SK-N-SH (cell line): ENCODE measurements around the gene ENSA. TPM values are rescaled to one million over a fixed set of nuclear protein-coding genes. Genes with fewer than 3 reads are reported as not detected.

ENCODE experiments used
- CTCF ChIA-PET: fragments of 300-600, 350-600 bp; formaldehyde crosslinking; extraction: SDS; loops from one replicate; lab custom pipeline; 2021; lab: Yijun Ruan, JAX
- POLR2A ChIA-PET: fragments of 350-600 bp; sonication (Branson Sonifier 250); formaldehyde crosslinking; extraction: SDS; loops from one replicate; lab custom pipeline; 2020; ENCODE audit warnings: antibody characterized with exemption, inconsistent platforms; lab: Yijun Ruan, JAX
- DNase-seq: peaks from one replicate; pipeline ENCODE4 v3.0.0; 2012
- H2AFZ ChIP-seq: fragments of 200-600 bp; sonication (generic); 2 replicates; pipeline ENCODE4 v1.8.1; 2016; ENCODE audit warnings: antibody characterized with exemption, mild to moderate bottlenecking, low read depth
- H3F3A ChIP-seq: fragments of 200-600 bp; sonication (generic); replicated peaks from 2 replicates; pipeline ENCODE3; 2016; ENCODE audit warnings: antibody characterized with exemption, mild to moderate bottlenecking; ENCODE audit not compliant: insufficient read depth
- H3K27ac ChIP-seq, 2 experiments: fragments of 200-500 bp in 1 of 2; fragments of 200-600 bp in 1 of 2; sonication (Bioruptor generic) in 1 of 2; sonication (generic), shearing (Covaris generic) in 1 of 2; 2 replicates each; pipeline versions ENCODE4 v1.5.1 to v1.6.1; 2014 to 2016; ENCODE audit warnings: low read depth in 2 of 2, inconsistent platforms in 1 of 2, low read length in 1 of 2, mild to moderate bottlenecking in 1 of 2, mixed read lengths in 1 of 2
- H3K27me3 ChIP-seq: fragments of 200-600 bp; sonication (generic), shearing (Covaris generic); 2 replicates; pipeline ENCODE4 v1.6.1; 2016; ENCODE audit warnings: mixed run types; ENCODE audit not compliant: insufficient read depth
- H3K36me3 ChIP-seq, 2 experiments: fragments of 200-500 bp in 1 of 2; fragments of 200-600 bp in 1 of 2; sonication (Bioruptor generic) in 1 of 2; sonication (generic) in 1 of 2; replicated peaks in 1 of 2; 2 replicates each; pipeline versions ENCODE3 to v1.5.1; 2014 to 2016; ENCODE audit warnings: low read length in 1 of 2, mild to moderate bottlenecking in 1 of 2; ENCODE audit not compliant: insufficient read depth in 2 of 2, control insufficient read depth in 1 of 2
- H3K4me1 ChIP-seq, 2 experiments: fragments of 200-500 bp in 1 of 2; fragments of 200-600 bp in 1 of 2; sonication (Bioruptor generic) in 1 of 2; sonication (generic), shearing (Covaris generic) in 1 of 2; 2 replicates each; pipeline versions ENCODE4 v1.5.1 to v1.6.1; 2014 to 2016; ENCODE audit warnings: low read depth in 1 of 2, low read length in 1 of 2, mixed run types in 1 of 2; ENCODE audit not compliant: insufficient read depth in 2 of 2, control insufficient read depth in 1 of 2
- H3K4me2 ChIP-seq: fragments of 200-600 bp; sonication (generic), shearing (Covaris generic); 2 replicates; pipeline ENCODE4 v1.6.1; 2017; ENCODE audit warnings: mixed run types
- H3K4me3 ChIP-seq, 2 experiments: fragments of 200-500 bp in 1 of 2; fragments of 200-600 bp in 1 of 2; sonication (Bioruptor generic) in 1 of 2; sonication (generic), shearing (Covaris generic) in 1 of 2; 2 replicates each; pipeline versions ENCODE4 v1.5.1 to v1.8.1; 2014 to 2016; ENCODE audit warnings: low read depth in 2 of 2, inconsistent platforms in 1 of 2, low read length in 1 of 2, mild to moderate bottlenecking in 1 of 2, mixed read lengths in 1 of 2, moderate library complexity in 1 of 2
- H3K79me2 ChIP-seq: fragments of 200-600 bp; sonication (generic); 2 replicates; pipeline ENCODE4 v1.8.1; 2017; ENCODE audit warnings: mild to moderate bottlenecking; ENCODE audit not compliant: insufficient read depth
- H3K9ac ChIP-seq: fragments of 200-600 bp; sonication (generic); 2 replicates; pipeline ENCODE4 v1.6.1; 2017; ENCODE audit warnings: mixed run types
- H3K9me2 ChIP-seq: fragments of 200-600 bp; sonication (generic); 2 replicates; pipeline ENCODE4 v1.6.1; 2017; ENCODE audit warnings: mixed run types
- H3K9me3 ChIP-seq: fragments of 200-600 bp; sonication (generic); 2 replicates; pipeline ENCODE4 v1.6.1; 2017; ENCODE audit warnings: mixed run types, mild to moderate bottlenecking, moderate library complexity
- H4K20me1 ChIP-seq: fragments of 200-600 bp; sonication (generic); 2 replicates; pipeline ENCODE4 v1.6.1; 2017; ENCODE audit warnings: mild to moderate bottlenecking, mixed run types; ENCODE audit not compliant: insufficient read depth
- CTCF ChIP-seq: fragments of 200-600 bp; sonication (generic); IDR thresholded peaks from 2 replicates; pipeline ENCODE4 v1.6.1; 2017; ENCODE audit warnings: antibody characterized with exemption, mild to moderate bottlenecking, moderate library complexity
- EP300 ChIP-seq, 2 experiments: IDR thresholded peaks; 2 replicates each; pipeline versions ENCODE4 v1.4.0 to v1.6.1; 2012; ENCODE audit warnings: borderline replicate concordance in 1 of 2, low read depth in 1 of 2, low read length in 1 of 2
- FOSL2 ChIP-seq: IDR thresholded peaks from 2 replicates; pipeline ENCODE4 v1.4.0; 2012; ENCODE audit warnings: low read depth, mild to moderate bottlenecking, moderate library complexity, borderline replicate concordance
- GABPA ChIP-seq: IDR thresholded peaks from 2 replicates; pipeline ENCODE4 v1.4.0; 2012; ENCODE audit warnings: low read depth, mild to moderate bottlenecking
- MEF2A ChIP-seq: IDR thresholded peaks from 2 replicates; pipeline ENCODE4 v1.4.0; 2012; ENCODE audit warnings: low read depth, borderline replicate concordance
- NRF1 ChIP-seq: IDR thresholded peaks from 2 replicates; pipeline ENCODE4 v1.6.1; 2012; ENCODE audit warnings: low read depth, mild to moderate bottlenecking, low read length
- RCOR1 ChIP-seq: fragments of 150-350 bp; IDR thresholded peaks from 2 replicates; pipeline ENCODE4 v1.6.1; 2017; ENCODE audit warnings: antibody characterized with exemption, low read length
- RFX5 ChIP-seq: IDR thresholded peaks from 2 replicates; pipeline ENCODE4 v1.6.1; 2012; ENCODE audit warnings: mild to moderate bottlenecking, improper control_type of control experiment, low read length
- TAF1 ChIP-seq: IDR thresholded peaks from 2 replicates; pipeline ENCODE4 v1.6.1; 2012; ENCODE audit warnings: low read depth, mild to moderate bottlenecking, low read length, moderate library complexity, borderline replicate concordance
- WGBS: methylation state at CpG from one replicate; pipeline ENCODE4 v1.1.6; 2017; ENCODE audit warnings: low lambda C conversion rate; 5-methylcytosine and 5-hydroxymethylcytosine counted together
- polyA plus RNA-seq, 3 experiments: library from polyadenylated mRNA; depleted of rRNA; stranded (reverse); fragments of >200 nt; gene quantifications; 2 replicates each; pipeline ENCODE4 v1.2.3, GENCODE V29; 2012
- TF ChIP-seq, protein P1 (sequence below): IDR thresholded peaks from 2 replicates; pipeline ENCODE4 v1.4.0; 2012; ENCODE audit warnings: low read depth, borderline replicate concordance

Gene ENSA
- polyA plus RNA-seq, 1 of the 3 experiments (the other 2 are of a cell fraction) = 56.3 TPM

DNA sequence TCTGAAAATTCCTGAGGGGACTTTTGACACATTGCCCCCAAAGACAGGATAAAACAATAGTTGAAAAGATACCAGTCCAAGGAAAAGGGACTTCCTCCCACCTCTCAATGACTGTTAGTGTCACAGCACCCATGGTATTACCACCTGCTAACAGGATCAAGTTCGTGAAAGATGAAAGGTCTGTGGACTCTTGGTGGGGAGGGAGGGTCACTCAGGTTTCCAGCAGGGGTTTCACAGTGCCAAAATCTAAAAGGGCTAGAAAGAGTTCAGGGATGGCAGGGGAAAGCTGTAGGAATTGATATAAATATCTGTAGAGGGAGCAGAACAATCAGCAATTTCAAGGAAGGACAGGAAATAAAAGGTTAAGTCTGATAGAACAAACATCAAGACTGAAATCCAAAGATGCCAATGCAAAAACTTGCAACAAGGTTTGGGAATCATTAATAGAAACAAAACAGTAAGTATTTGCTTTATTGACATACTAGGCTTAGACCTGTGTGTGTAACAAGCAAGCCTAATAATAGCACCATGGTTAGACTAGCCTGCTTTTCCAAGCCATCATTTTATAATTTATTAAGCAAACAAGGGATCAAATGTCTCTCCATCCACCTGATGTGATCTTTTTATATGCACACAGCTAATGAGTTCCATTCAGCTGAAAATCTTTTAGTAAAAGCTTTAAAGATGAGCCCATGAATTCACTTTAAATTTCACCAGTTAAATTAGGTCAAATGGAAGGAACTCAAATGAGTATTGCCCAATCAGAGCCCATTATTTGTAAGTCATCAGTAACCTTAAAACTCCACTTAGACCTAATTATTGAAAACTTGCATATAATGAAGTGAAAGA is 53.7 kb downstream of the ENSA start:
- H3K4me1 ChIP-seq = peaks cover 15 to 28% of the 10 kb centered on the region in 2 experiments; a peak in 3 of 4 replicates
- POLR2A ChIA-PET = interaction anchor here (7.0 kb wide), 1 partner anchor 11 kb away, joined by 149 read pairs; no protein-coding TSS in a partner anchor
- H3K4me2 ChIP-seq = peak overlapping the region; percentile 89
- H3K4me3 ChIP-seq = peak overlapping the region; percentile 95 to 98
- CTCF ChIA-PET = interaction anchor here (1.0 to 13.4 kb wide), 3 partner anchors 14 to 199 kb away, joined by 3 to 142 read pairs (median 4); no protein-coding TSS in a partner anchor
- peaks cover 83% of the 10 kb centered on the region for H4K20me1 ChIP-seq
- WGBS = 7% methylated on average over 1 of the region's 1 CpG
- TF ChIP-seq EP300 (IDR thresholded peaks at IDR 0.05; ENCODE audit: borderline replicate concordance in 1 of 2, low read depth in 1 of 2, low read length in 1 of 2) (no peak), TAF1 (no peak), RCOR1 (no peak), FOSL2 (no peak)
- TF ChIP-seq, all 33 proteins: peak for 0
- peaks cover 58 to 81% of the 10 kb centered on the region in 2 experiments for H3K36me3 ChIP-seq
- H3K27me3 ChIP-seq = no peaks in the 10 kb centered on the region
- H3K27ac ChIP-seq = peak overlapping the region; percentile 29 to 100; a peak in 3 of 4 replicates
- no peak overlapping the region for H2AFZ ChIP-seq
- DNase-seq = no peak
- peaks cover 81% of the 10 kb centered on the region for H3F3A ChIP-seq
- peaks cover 98% of the 10 kb centered on the region for H3K79me2 ChIP-seq
- H3K9ac ChIP-seq = peak overlapping the region; percentile 100
- no peaks in the 10 kb centered on the region for H3K9me3 ChIP-seq
- no peaks in the 10 kb centered on the region for H3K9me2 ChIP-seq

GRCh38 chr1:150575072-150575489 is 54.3 kb downstream of the ENSA start:
- Histone ChIP-seq H3K4me1 (peaks cover 15 to 24% of the 10 kb centered on the region in 2 experiments; a peak in 3 of 4 replicates), H3K27me3 (no peaks in the 10 kb centered on the region), H3F3A (peaks cover 86% of the 10 kb centered on the region), H3K4me2 (peak overlapping the region; percentile 89), H4K20me1 (peaks cover 89% of the 10 kb centered on the region), H3K36me3 (peaks cover 58 to 81% of the 10 kb centered on the region in 2 experiments), H3K9ac (peak overlapping the region; percentile 100), H3K9me2 (no peaks in the 10 kb centered on the region), H2AFZ (no peak overlapping the region), H3K79me2 (peaks cover 98% of the 10 kb centered on the region), H3K9me3 (no peaks in the 10 kb centered on the region), H3K4me3 (peak overlapping the region; percentile 95 to 98; a peak in 3 of 4 replicates), H3K27ac (peak overlapping the region; percentile 44 to 100)
- POLR2A ChIA-PET = interaction anchor here (7.0 kb wide), 1 partner anchor 10 kb away, joined by 149 read pairs; no protein-coding TSS in a partner anchor
- CTCF ChIA-PET = interaction anchor here (1.0 to 13.4 kb wide), 2 partner anchors 13 to 199 kb away, joined by 3 to 142 read pairs; no protein-coding TSS in a partner anchor
- DNase-seq = no peak
- WGBS = 49% methylated on average over 4 of the region's 4 CpGs
- TF ChIP-seq, protein P1, sequence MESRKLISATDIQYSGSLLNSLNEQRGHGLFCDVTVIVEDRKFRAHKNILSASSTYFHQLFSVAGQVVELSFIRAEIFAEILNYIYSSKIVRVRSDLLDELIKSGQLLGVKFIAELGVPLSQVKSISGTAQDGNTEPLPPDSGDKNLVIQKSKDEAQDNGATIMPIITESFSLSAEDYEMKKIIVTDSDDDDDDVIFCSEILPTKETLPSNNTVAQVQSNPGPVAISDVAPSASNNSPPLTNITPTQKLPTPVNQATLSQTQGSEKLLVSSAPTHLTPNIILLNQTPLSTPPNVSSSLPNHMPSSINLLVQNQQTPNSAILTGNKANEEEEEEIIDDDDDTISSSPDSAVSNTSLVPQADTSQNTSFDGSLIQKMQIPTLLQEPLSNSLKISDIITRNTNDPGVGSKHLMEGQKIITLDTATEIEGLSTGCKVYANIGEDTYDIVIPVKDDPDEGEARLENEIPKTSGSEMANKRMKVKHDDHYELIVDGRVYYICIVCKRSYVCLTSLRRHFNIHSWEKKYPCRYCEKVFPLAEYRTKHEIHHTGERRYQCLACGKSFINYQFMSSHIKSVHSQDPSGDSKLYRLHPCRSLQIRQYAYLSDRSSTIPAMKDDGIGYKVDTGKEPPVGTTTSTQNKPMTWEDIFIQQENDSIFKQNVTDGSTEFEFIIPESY = no peak
- TF ChIP-seq MEF2A (0 out of 2 replicates have a peak, but pooled peaks have one; percentile 45), RFX5 (no peak), TAF1 (no peak), CTCF (no peak), FOSL2 (0 out of 2 replicates have a peak, but pooled peaks have one; percentile 8), NRF1 (no peak), GABPA (no peak)
